H9 (cell line): Measurements from ENCODE around the gene FMO2. TPM values are rescaled to one million over a fixed set of nuclear protein-coding genes. Genes with fewer than 3 reads are reported as not detected.

Source experiments
- DNase-seq: peaks from one replicate; pipeline ENCODE4 v3.0.0-alpha.2; 2017
- H2AFZ ChIP-seq: one replicate; pipeline ENCODE4 v1.6.1; 2013; ENCODE audit warnings: mild to moderate bottlenecking, low read length, control low read depth, moderate library complexity
- H2AK5ac ChIP-seq: 2 replicates; pipeline ENCODE4 v1.6.1; 2013; ENCODE audit warnings: low read length, control low read depth, mixed read lengths; ENCODE audit not compliant: insufficient read length
- H2BK120ac ChIP-seq: one replicate; pipeline ENCODE4 v1.6.1; 2013; ENCODE audit warnings: low read depth, mild to moderate bottlenecking, low read length, control low read depth, inconsistent platforms; ENCODE audit not compliant: poor library complexity, severe bottlenecking
- H2BK12ac ChIP-seq: 2 replicates; pipeline ENCODE4 v1.6.1; 2013; ENCODE audit warnings: low read length, control low read depth, mixed read lengths, low read depth; ENCODE audit not compliant: insufficient read length
- H2BK15ac ChIP-seq: 2 replicates; pipeline ENCODE4 v1.6.1; 2013; ENCODE audit warnings: low read depth, low read length, control low read depth
- H2BK20ac ChIP-seq: one replicate; pipeline ENCODE4 v1.6.1; 2013; ENCODE audit warnings: low read depth, mild to moderate bottlenecking, low read length, control low read depth, inconsistent platforms; ENCODE audit not compliant: poor library complexity, severe bottlenecking
- H2BK5ac ChIP-seq: 2 replicates; pipeline ENCODE4 v1.6.1; 2013; ENCODE audit warnings: low read length, control low read depth, mixed read lengths; ENCODE audit not compliant: insufficient read length
- H3K14ac ChIP-seq: 2 replicates; pipeline ENCODE4 v1.6.1; 2013; ENCODE audit warnings: low read length, control low read depth; ENCODE audit not compliant: insufficient read depth
- H3K18ac ChIP-seq: 2 replicates; pipeline ENCODE4 v1.6.1; 2013; ENCODE audit warnings: low read depth, mild to moderate bottlenecking, mixed read lengths, low read length, control low read depth; ENCODE audit not compliant: insufficient read length
- H3K23ac ChIP-seq: 2 replicates; pipeline ENCODE4 v1.6.1; 2013; ENCODE audit warnings: low read length, control low read depth, mixed read lengths, low read depth; ENCODE audit not compliant: insufficient read length
- H3K23me2 ChIP-seq: 2 replicates; pipeline ENCODE4 v1.6.1; 2013; ENCODE audit warnings: low read depth, mild to moderate bottlenecking, mixed read lengths, low read length, control low read depth; ENCODE audit not compliant: insufficient read length, poor library complexity, severe bottlenecking
- H3K27ac ChIP-seq: 2 replicates; pipeline ENCODE4 v1.5.1; 2013; ENCODE audit warnings: low read length, control low read depth, mixed read lengths, low read depth; ENCODE audit not compliant: insufficient read length
- H3K27me3 ChIP-seq: 2 replicates; pipeline ENCODE4 v1.6.1; 2013; ENCODE audit warnings: low read length, control low read depth, inconsistent platforms; ENCODE audit not compliant: insufficient read depth
- H3K4ac ChIP-seq: 2 replicates; pipeline ENCODE4 v1.6.1; 2013; ENCODE audit warnings: low read depth, mild to moderate bottlenecking, control low read depth, inconsistent platforms, low read length, moderate library complexity
- H3K4me1 ChIP-seq: 2 replicates; pipeline ENCODE4 v1.6.1; 2013; ENCODE audit warnings: low read length, control low read depth, inconsistent platforms; ENCODE audit not compliant: insufficient read depth
- H3K4me2 ChIP-seq: 2 replicates; pipeline ENCODE4 v1.6.1; 2013; ENCODE audit warnings: low read length, control low read depth, mixed read lengths; ENCODE audit not compliant: insufficient read length, insufficient read depth
- H3K56ac ChIP-seq: 2 replicates; pipeline ENCODE4 v1.6.1; 2013; ENCODE audit warnings: low read depth, mild to moderate bottlenecking, mixed read lengths, low read length, control low read depth; ENCODE audit not compliant: insufficient read length
- H3K79me1 ChIP-seq: 2 replicates; pipeline ENCODE4 v1.6.1; 2013; ENCODE audit warnings: low read depth, mild to moderate bottlenecking, moderate library complexity, low read length, control low read depth, inconsistent platforms; ENCODE audit not compliant: insufficient read depth, poor library complexity, severe bottlenecking
- H3K79me2 ChIP-seq: 2 replicates; pipeline ENCODE4 v1.6.1; 2013; ENCODE audit warnings: low read length, control low read depth, inconsistent platforms; ENCODE audit not compliant: insufficient read depth
- H3K9ac ChIP-seq: 2 replicates; pipeline ENCODE4 v1.6.1; 2013; ENCODE audit warnings: low read length, control low read depth, mixed read lengths; ENCODE audit not compliant: insufficient read length; ENCODE audit errors: extremely low read depth
- H3K9me3 ChIP-seq: one replicate; pipeline ENCODE4 v1.6.1; 2013; ENCODE audit warnings: low read depth, low read length, inconsistent platforms; ENCODE audit not compliant: control insufficient read depth
- H3T11ph ChIP-seq: one replicate; pipeline ENCODE4 v1.6.1; 2013; ENCODE audit warnings: mild to moderate bottlenecking, low read length, control low read depth, inconsistent platforms
- H4K20me1 ChIP-seq: one replicate; pipeline ENCODE4 v1.6.1; 2013; ENCODE audit not compliant: control insufficient read depth, insufficient read length, insufficient read depth
- H4K5ac ChIP-seq: 2 replicates; pipeline ENCODE4 v1.6.1; 2013; ENCODE audit warnings: low read depth, mild to moderate bottlenecking, mixed read lengths, low read length, control low read depth; ENCODE audit not compliant: insufficient read length
- H4K8ac ChIP-seq: replicated peaks from 2 replicates; pipeline ENCODE4 v1.6.1; 2013; ENCODE audit warnings: low read length, control low read depth, mixed read lengths, low read depth; ENCODE audit not compliant: insufficient read length
- H4K91ac ChIP-seq: 2 replicates; pipeline ENCODE4 v1.6.1; 2013; ENCODE audit warnings: low read depth, mild to moderate bottlenecking, moderate library complexity, mixed read lengths, low read length, control low read depth; ENCODE audit not compliant: insufficient read length
- H3K27ac Mint-ChIP-seq, 3 experiments: 2 replicates in 2 of 3; 3 replicates in 1 of 3; pipeline ENCODE4 v1.8.0; 2020 to 2021; ENCODE audit warnings: mixed read lengths in 3 of 3, mild to moderate bottlenecking in 1 of 3, moderate library complexity in 1 of 3
- H3K27me3 Mint-ChIP-seq: 2 replicates; pipeline ENCODE4 v1.8.0; 2021; ENCODE audit warnings: low read depth, mild to moderate bottlenecking, moderate library complexity, mixed read lengths
- H3K36me3 Mint-ChIP-seq, 3 experiments: 2 replicates in 2 of 3; 3 replicates in 1 of 3; pipeline ENCODE4 v1.8.0; 2020 to 2021; ENCODE audit warnings: low read depth in 3 of 3, mixed read lengths in 3 of 3; ENCODE audit not compliant: insufficient read depth in 1 of 3
- H3K4me1 Mint-ChIP-seq, 2 experiments: 2 replicates each; pipeline ENCODE4 v1.8.0; 2020; ENCODE audit warnings: mixed read lengths in 2 of 2
- H3K4me3 Mint-ChIP-seq, 2 experiments: 2 replicates in 1 of 2; 3 replicates in 1 of 2; pipeline ENCODE4 v1.8.0; 2020 to 2021; ENCODE audit warnings: mild to moderate bottlenecking in 2 of 2, mixed read lengths in 2 of 2, moderate library complexity in 1 of 2
- H3K9me3 Mint-ChIP-seq, 2 experiments: 2 replicates in 1 of 2; 3 replicates in 1 of 2; pipeline ENCODE4 v1.8.0; 2020; ENCODE audit warnings: mild to moderate bottlenecking in 2 of 2, mixed read lengths in 2 of 2, moderate library complexity in 1 of 2
- WGBS: extraction: QIAGEN DNeasy Blood & Tissue Kit; methylation state at CpG from one replicate; pipeline ENCODE4 v1.1.7; 2013; ENCODE audit warnings: missing lambda C conversion rate, low lambda C conversion rate, mixed read lengths; ENCODE audit not compliant: insufficient read length; ENCODE audit errors: extremely low coverage; 5-methylcytosine and 5-hydroxymethylcytosine counted together
- total RNA-seq: library from RNA; stranded (reverse); gene quantifications from 2 replicates; pipeline ENCODE4 v1.2.1, GENCODE V29; 2021
- TF ChIP-seq, protein P1 (sequence below): fragments of 200-600 bp; sonication (generic); conservative IDR thresholded peaks from 3 replicates; pipeline ENCODE4 v1.8.0; 2021; ENCODE audit warnings: antibody characterized with exemption, mild to moderate bottlenecking

FMO2 gene
- total RNA-seq, 1 experiment from 2014 or later: not detected

GRCh38 chr1:171140956-171141687 is 44.0 kb upstream of the FMO2 start:
- Histone ChIP-seq H3K79me1 (no peaks in the 10 kb centered on the region), H3K79me2 (no peaks in the 10 kb centered on the region), H3K27ac (no peak overlapping the region), H3T11ph (no peak overlapping the region), H3K18ac (no peak overlapping the region), H2BK15ac (no peak overlapping the region), H3K4me1 (no peaks in the 10 kb centered on the region; the same call in 1 of the 2 replicates), H2AK5ac (no peak overlapping the region), H3K9ac (no peak overlapping the region), H3K23ac (no peak overlapping the region), H2BK120ac (no peak overlapping the region), H3K23me2 (no peaks in the 10 kb centered on the region), H2AFZ (no peak overlapping the region), H4K91ac (no peak overlapping the region), H3K9me3 (no peaks in the 10 kb centered on the region), H4K20me1 (no peaks in the 10 kb centered on the region), H4K5ac (no peak overlapping the region), H2BK20ac (no peak overlapping the region), H3K56ac (no peak overlapping the region), H3K27me3 (no peaks in the 10 kb centered on the region), H3K4ac (no peak overlapping the region), H3K14ac (no peak overlapping the region), H4K8ac (no peak overlapping the region), H2BK12ac (no peak overlapping the region), H2BK5ac (no peak overlapping the region), H3K4me2 (no peak overlapping the region)
- Mint-ChIP-seq H3K27me3 (no peaks in the 10 kb centered on the region), H3K27ac (peak overlapping the region in 1 of 3 experiments; percentile 55; a peak in 1 of 7 replicates), H3K9me3 (no peaks in the 10 kb centered on the region), H3K4me1 (peaks cover 30 to 31% of the 10 kb centered on the region in 2 experiments), H3K36me3 (no peaks in the 10 kb centered on the region), H3K4me3 (no peak overlapping the region)
- no peak for DNase-seq
- WGBS: no CpG with 5 or more reads among the region's 4 CpGs
- TF ChIP-seq, protein P1, sequence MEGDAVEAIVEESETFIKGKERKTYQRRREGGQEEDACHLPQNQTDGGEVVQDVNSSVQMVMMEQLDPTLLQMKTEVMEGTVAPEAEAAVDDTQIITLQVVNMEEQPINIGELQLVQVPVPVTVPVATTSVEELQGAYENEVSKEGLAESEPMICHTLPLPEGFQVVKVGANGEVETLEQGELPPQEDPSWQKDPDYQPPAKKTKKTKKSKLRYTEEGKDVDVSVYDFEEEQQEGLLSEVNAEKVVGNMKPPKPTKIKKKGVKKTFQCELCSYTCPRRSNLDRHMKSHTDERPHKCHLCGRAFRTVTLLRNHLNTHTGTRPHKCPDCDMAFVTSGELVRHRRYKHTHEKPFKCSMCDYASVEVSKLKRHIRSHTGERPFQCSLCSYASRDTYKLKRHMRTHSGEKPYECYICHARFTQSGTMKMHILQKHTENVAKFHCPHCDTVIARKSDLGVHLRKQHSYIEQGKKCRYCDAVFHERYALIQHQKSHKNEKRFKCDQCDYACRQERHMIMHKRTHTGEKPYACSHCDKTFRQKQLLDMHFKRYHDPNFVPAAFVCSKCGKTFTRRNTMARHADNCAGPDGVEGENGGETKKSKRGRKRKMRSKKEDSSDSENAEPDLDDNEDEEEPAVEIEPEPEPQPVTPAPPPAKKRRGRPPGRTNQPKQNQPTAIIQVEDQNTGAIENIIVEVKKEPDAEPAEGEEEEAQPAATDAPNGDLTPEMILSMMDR: no peak
